ENCODE results near the gene SERPIND1. TPM values are rescaled to one million over a fixed set of nuclear protein-coding genes. Genes with fewer than 3 reads are reported as not detected.

Gene SERPIND1
- total RNA-seq, 4 donors from 2014 or later, result not detected

GRCh38 chr22:20774882-20775281 is 969 bp downstream of the SERPIND1 start:
- H3K36me3 ChIP-seq, result peaks cover 0 to 32% (median 0%) of the 10 kb centered on the region in 3 donors
- TF ChIP-seq POLR2A (IDR thresholded peaks at IDR 0.05), result no peak
- TF ChIP-seq, protein P1, sequence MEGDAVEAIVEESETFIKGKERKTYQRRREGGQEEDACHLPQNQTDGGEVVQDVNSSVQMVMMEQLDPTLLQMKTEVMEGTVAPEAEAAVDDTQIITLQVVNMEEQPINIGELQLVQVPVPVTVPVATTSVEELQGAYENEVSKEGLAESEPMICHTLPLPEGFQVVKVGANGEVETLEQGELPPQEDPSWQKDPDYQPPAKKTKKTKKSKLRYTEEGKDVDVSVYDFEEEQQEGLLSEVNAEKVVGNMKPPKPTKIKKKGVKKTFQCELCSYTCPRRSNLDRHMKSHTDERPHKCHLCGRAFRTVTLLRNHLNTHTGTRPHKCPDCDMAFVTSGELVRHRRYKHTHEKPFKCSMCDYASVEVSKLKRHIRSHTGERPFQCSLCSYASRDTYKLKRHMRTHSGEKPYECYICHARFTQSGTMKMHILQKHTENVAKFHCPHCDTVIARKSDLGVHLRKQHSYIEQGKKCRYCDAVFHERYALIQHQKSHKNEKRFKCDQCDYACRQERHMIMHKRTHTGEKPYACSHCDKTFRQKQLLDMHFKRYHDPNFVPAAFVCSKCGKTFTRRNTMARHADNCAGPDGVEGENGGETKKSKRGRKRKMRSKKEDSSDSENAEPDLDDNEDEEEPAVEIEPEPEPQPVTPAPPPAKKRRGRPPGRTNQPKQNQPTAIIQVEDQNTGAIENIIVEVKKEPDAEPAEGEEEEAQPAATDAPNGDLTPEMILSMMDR (IDR thresholded peaks at IDR 0.05), result no peak
- H3K9me3 ChIP-seq, result no peaks in the 10 kb centered on the region
- no peak overlapping the region for H3K27ac ChIP-seq
- no peak overlapping the region for H3K4me3 ChIP-seq
- no peaks in the 10 kb centered on the region for H3K27me3 ChIP-seq
- DNase-seq, result no peak
- H3K4me1 ChIP-seq, result peaks cover 0 to 5% (median 0%) of the 10 kb centered on the region in 4 donors

GRCh38 chr22:20775342-20775895 is 1.5 kb downstream of the SERPIND1 start:
- H3K27me3 ChIP-seq, result no peaks in the 10 kb centered on the region
- no peak for TF ChIP-seq POLR2A (IDR thresholded peaks at IDR 0.05)
- TF ChIP-seq, protein P1 (IDR thresholded peaks at IDR 0.05), result no peak
- peaks cover 0 to 5% (median 0%) of the 10 kb centered on the region in 4 donors for H3K4me1 ChIP-seq
- no peak overlapping the region for H3K27ac ChIP-seq
- no peak overlapping the region for H3K4me3 ChIP-seq
- no peaks in the 10 kb centered on the region for H3K9me3 ChIP-seq
- peaks cover 0 to 32% (median 0%) of the 10 kb centered on the region in 3 donors for H3K36me3 ChIP-seq
- DNase-seq, result no peak

GRCh38 chr22:20776624-20777405 is 2.9 kb downstream of the SERPIND1 start:
- H3K36me3 ChIP-seq, result peaks cover 0 to 30% (median 0%) of the 10 kb centered on the region in 3 donors
- no peak for DNase-seq
- peak overlapping the region in 2 of 4 donors; percentile 13 to 56 for H3K27ac ChIP-seq
- H3K4me1 ChIP-seq, result peaks cover 0 to 5% (median 0%) of the 10 kb centered on the region in 4 donors
- no peaks in the 10 kb centered on the region for H3K9me3 ChIP-seq
- TF ChIP-seq POLR2A (IDR thresholded peaks at IDR 0.05), result no peak
- TF ChIP-seq, protein P1 (IDR thresholded peaks at IDR 0.05), result no peak
- H3K27me3 ChIP-seq, result no peaks in the 10 kb centered on the region
- H3K4me3 ChIP-seq, result no peak overlapping the region

- Histone ChIP-seq H3K9me3 (no peaks in the 10 kb centered on the region), H3K4me3 (no peak overlapping the region), H3K4me1 (peaks cover 0 to 5% (median 0%) of the 10 kb centered on the region in 4 donors), H3K27me3 (no peaks in the 10 kb centered on the region), H3K36me3 (peaks cover 0 to 23% (median 0%) of the 10 kb centered on the region in 3 donors), H3K27ac (peak overlapping the region in 2 of 4 donors; percentile 20 to 56)
- TF ChIP-seq, protein P1 (IDR thresholded peaks at IDR 0.05), result peak in 3 of 6 experiments; percentile 31 to 38 (median 37)
- TF ChIP-seq POLR2A (IDR thresholded peaks at IDR 0.05), result no peak
- DNase-seq, result no peak
These were observed 3.7 kb downstream of the SERPIND1 start for GRCh38 chr22:20777420-20778177.

- TF ChIP-seq, protein P1 (IDR thresholded peaks at IDR 0.05), result no peak
- TF ChIP-seq POLR2A (IDR thresholded peaks at IDR 0.05), result no peak
- Histone ChIP-seq H3K27me3 (no peaks in the 10 kb centered on the region), H3K9me3 (no peaks in the 10 kb centered on the region), H3K27ac (no peak overlapping the region), H3K4me1 (peaks cover 0 to 5% (median 2%) of the 10 kb centered on the region in 4 donors), H3K4me3 (no peak overlapping the region), H3K36me3 (peaks cover 0 to 23% (median 0%) of the 10 kb centered on the region in 3 donors)
- DNase-seq, result no peak
These were observed 5.3 kb downstream of the SERPIND1 start for GRCh38 chr22:20779014-20779817.

All from Peyer's patch (tissue), 4 donors.